H54 (cell line): Measurements from ENCODE around the gene ADGRG3.

ENCODE experiments used
- DNase-seq: peaks from one replicate; pipeline ENCODE4 v3.0.0; 2011; ENCODE audit warnings: low spot score, mixed read lengths; ENCODE audit not compliant: insufficient read length
- FAIRE-seq: peaks from 3 replicates; lab custom pipeline; 2011; peaks lifted over from hg19 to GRCh38; lab: Jason Lieb, UNC
- POLR2A ChIP-seq: IDR thresholded peaks from 2 replicates; pipeline ENCODE4 v1.6.1; 2011; ENCODE audit warnings: low read depth, mild to moderate bottlenecking, low read length

ADGRG3 gene

DNA sequence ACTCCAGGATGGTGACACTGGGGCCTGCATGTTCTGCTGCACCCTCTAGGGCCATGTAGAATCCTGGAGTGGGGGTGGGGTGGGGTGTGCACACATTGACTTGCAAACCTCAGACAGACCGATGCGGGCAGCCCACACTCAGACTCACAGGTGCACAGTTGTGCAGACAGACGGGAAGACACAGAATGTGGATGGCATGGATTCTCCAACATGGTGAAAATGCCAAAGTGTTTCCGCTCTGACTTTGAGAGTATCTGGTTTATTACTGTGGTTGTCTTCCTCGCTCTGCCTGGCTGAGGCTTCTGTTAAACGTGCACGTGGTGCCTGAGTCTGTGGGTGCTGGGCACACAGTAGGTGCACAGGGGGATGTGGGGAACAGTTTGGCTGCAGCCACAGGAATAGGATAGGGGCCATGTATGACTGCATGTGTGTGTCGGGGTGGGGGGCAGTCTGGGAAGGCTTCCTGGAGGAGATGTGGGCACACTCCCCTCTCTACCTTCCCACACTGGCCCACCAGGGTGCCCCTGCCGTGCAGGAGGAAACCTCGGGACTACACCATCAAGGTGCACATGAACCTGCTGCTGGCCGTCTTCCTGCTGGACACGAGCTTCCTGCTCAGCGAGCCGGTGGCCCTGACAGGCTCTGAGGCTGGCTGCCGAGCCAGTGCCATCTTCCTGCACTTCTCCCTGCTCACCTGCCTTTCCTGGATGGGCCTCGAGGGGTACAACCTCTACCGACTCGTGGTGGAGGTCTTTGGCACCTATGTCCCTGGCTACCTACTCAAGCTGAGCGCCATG lies 9.0 kb upstream of the ADGRG3 start:
- no peak for TF ChIP-seq POLR2A
- DNase-seq (no peak), FAIRE-seq (no peak)

- no peak for DNase-seq
Measured at GRCh38 chr16:57660715-57661463, 7.2 kb upstream of the ADGRG3 start.

DNA sequence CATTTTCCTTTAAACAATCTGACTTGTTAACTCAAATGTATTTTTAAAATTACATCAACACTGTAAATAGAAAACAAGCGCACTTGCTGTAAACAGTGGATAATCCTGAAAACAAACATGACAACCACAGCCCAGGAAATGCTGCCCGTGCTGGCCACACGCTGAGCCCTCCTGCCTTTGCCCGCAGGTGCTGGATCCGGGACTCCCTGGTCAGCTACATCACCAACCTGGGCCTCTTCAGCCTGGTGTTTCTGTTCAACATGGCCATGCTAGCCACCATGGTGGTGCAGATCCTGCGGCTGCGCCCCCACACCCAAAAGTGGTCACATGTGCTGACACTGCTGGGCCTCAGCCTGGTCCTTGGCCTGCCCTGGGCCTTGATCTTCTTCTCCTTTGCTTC lies 6.6 kb upstream of the ADGRG3 start:
- TF ChIP-seq POLR2A, result no peak
- FAIRE-seq, result no peak

More at GRCh38 chr16:57660715-57661463, 7.2 kb upstream of the ADGRG3 start:
- FAIRE-seq, result no peak
- TF ChIP-seq POLR2A, result no peak

DNA sequence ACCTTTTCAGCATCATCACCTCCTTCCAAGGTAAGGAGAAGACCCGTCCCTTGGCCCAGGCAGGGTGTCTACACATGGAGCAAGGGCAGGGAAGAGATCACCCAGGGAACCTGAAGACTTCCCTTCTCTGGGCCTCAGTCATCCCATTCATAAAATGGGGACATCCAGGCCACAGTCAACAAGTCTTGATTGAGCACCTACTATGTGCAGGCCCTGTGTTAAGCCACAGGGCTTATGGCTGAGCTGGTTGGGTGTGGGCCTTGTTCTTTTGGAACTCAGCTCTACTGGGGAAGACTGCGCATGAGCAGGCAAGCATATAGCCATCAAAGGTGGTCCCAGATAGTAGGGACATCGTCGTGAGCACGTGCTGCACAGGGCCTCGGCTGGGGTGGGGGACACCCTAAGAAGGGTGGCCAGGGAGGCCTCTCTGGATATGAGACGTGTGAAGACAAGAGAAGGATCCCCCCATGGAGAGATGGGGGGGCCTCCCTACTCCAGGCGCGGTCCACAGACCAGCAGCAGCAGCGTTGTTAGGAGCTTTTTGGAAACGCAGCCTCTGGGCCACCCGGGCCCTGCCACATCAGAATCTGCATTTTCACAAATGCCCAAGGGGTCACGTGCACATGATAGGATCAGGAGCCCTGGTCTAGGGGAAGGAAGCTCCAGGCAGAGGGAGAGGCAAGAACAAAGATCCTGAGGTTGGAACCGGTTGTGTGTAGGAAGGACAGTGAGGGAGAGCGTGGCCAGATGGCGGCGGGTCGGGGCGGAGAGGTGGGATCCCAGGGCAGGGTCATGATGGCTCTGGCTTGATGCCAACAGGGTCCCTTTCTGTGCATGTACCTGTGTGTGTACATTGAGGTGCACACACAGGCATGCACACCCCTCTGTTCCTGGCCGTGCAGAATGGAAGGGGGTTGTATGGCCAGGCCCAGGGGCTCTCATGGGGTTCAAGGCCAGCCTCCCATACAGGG lies 5.9 kb upstream of the ADGRG3 start:
- FAIRE-seq, result no peak
- DNase-seq, result no peak
- TF ChIP-seq POLR2A, result no peak

More for the DNA sequence above, 6.6 kb upstream of the ADGRG3 start:
- DNase-seq, result no peak

DNA sequence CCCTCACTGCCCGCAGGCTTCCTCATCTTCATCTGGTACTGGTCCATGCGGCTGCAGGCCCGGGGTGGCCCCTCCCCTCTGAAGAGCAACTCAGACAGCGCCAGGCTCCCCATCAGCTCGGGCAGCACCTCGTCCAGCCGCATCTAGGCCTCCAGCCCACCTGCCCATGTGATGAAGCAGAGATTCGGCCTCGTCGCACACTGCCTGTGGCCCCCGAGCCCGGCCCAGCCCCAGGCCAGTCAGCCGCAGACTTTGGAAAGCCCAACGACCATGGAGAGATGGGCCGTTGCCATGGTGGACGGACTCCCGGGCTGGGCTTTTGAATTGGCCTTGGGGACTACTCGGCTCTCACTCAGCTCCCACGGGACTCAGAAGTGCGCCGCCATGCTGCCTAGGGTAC lies 4.7 kb upstream of the ADGRG3 start:
- TF ChIP-seq POLR2A, result no peak
- no peak for FAIRE-seq
- DNase-seq, result no peak

DNA sequence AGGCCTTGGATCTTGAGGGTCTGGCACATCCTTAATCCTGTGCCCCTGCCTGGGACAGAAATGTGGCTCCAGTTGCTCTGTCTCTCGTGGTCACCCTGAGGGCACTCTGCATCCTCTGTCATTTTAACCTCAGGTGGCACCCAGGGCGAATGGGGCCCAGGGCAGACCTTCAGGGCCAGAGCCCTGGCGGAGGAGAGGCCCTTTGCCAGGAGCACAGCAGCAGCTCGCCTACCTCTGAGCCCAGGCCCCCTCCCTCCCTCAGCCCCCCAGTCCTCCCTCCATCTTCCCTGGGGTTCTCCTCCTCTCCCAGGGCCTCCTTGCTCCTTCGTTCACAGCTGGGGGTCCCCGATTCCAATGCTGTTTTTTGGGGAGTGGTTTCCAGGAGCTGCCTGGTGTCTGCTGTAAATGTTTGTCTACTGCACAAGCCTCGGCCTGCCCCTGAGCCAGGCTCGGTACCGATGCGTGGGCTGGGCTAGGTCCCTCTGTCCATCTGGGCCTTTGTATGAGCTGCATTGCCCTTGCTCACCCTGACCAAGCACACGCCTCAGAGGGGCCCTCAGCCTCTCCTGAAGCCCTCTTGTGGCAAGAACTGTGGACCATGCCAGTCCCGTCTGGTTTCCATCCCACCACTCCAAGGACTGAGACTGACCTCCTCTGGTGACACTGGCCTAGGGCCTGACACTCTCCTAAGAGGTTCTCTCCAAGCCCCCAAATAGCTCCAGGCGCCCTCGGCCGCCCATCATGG lies 4.0 kb upstream of the ADGRG3 start:
- TF ChIP-seq POLR2A, result no peak
- FAIRE-seq (no peak), DNase-seq (no peak)

DNA sequence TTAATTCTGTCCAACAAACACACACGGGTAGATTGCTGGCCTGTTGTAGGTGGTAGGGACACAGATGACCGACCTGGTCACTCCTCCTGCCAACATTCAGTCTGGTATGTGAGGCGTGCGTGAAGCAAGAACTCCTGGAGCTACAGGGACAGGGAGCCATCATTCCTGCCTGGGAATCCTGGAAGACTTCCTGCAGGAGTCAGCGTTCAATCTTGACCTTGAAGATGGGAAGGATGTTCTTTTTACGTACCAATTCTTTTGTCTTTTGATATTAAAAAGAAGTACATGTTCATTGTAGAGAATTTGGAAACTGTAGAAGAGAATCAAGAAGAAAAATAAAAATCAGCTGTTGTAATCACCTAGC lies 3.5 kb upstream of the ADGRG3 start:
- no peak for DNase-seq
- no peak for FAIRE-seq
- no peak for TF ChIP-seq POLR2A

DNA sequence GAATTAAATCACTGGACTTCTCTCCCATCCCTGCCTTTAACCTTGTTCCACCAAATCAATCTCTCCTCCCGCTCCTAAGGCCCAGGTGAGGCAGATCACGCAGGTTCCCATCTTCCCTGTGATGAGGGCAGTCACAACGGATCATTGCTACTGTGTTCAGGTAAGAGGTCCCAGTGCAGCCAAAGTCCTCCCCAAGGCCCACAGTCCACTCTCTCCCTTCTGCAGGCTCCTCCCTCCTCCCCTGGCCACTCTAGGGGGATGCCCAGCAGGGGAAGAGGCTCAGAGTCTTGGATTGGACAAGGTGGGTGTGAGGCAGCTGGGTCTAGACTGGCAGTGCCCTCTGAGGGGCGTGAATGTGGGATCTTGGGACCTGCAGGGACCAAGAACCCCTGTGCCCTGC lies 2.6 kb upstream of the ADGRG3 start:
- no peak for FAIRE-seq
- no peak for TF ChIP-seq POLR2A
- no peak for DNase-seq

DNA sequence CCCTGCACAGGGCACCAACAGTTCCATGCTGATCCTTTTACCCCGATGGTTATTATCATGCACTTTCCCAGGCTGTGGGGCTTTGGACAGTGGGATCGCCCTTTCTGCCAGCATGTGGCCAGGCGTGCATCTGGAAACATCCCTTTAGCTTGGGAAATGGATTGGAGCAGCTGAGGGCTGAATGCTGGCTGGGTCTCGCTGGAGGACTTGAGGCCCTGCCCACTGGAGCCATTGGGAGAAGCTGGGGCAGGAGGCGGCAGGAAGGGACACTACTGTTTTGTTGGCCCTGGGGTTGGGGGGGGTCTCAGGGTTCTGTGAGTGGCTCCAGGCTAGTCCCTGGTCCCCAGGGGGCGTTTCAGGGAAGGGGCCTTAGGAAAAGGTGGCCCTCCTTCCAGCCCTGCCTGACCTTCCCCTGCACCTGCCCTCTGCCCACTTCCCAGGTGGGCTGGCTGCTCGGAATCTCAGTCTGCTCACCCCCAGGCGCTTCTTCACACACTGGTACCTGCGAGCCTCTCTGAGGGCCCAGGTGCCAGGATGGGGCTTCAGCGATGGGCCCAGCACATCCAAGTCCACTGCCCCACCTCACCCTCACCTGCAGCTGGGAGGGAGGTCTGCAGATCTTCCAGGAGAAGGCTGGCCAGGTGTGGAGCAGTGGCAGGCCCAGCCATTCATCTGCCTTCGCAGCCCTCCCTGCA lies 1.6 kb upstream of the ADGRG3 start:
- FAIRE-seq (no peak), DNase-seq (no peak)
- no peak for TF ChIP-seq POLR2A

GRCh38 chr16:57667048-57667525 lies 1.0 kb upstream of the ADGRG3 start:
- no peak for FAIRE-seq
- no peak for DNase-seq
- TF ChIP-seq POLR2A, result no peak

DNA sequence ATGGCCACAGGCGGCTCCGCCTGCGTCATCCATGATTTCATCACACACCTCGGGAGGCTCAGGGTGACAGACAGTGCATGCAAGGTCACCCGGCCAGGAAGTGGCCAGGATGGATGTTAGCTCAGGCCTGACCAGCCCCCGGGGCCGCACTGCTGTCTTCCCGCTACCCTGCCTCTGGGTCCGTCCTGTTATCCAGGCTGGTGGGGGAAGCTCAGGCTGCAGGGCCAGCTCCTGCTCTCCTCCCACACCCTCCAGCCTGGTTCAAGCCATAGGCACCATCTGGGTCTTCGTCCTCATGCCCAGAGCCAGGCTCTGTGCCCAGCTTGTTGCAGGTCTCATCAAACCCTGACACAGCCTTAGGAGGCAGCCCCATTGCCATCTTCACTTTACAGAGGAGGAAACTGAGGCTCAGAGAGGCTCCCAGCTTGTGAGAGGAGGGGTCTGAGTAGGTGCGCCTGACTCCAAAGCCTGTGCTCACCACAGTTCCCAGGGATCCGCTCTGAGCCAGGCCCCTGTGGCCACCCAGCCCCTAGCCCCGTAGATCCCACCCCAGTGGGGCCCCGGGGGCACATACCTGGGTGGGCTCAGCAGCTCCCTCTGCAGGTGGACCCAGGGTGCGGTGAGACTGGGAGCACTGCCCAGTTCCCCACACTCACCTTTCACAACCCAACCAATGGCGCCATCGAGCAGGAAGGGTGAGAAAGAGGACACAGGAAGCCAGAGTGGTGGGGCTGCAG lies 412 bp upstream of the ADGRG3 start:
- FAIRE-seq (no peak), DNase-seq (no peak)
- no peak for TF ChIP-seq POLR2A
